Fibroblast of pulmonary artery (primary cell): Measurements from ENCODE around the gene PIPOX.

Source experiments
- DNase-seq: peaks from one replicate; pipeline ENCODE4 v3.0.0-alpha.2; 2010; ENCODE audit warnings: low read depth
- H3K4me3 ChIP-seq: replicated peaks from 2 replicates; pipeline ENCODE4 v1.5.1; 2011; ENCODE audit warnings: low read depth, mild to moderate bottlenecking, control low read depth, low read length, moderate library complexity
- TF ChIP-seq, protein P1 (sequence below): IDR thresholded peaks from 2 replicates; pipeline ENCODE4 v1.5.1; 2011; ENCODE audit warnings: mild to moderate bottlenecking, control low read depth, low read length, inconsistent platforms; ENCODE audit errors: missing control alignments

PIPOX gene

DNA sequence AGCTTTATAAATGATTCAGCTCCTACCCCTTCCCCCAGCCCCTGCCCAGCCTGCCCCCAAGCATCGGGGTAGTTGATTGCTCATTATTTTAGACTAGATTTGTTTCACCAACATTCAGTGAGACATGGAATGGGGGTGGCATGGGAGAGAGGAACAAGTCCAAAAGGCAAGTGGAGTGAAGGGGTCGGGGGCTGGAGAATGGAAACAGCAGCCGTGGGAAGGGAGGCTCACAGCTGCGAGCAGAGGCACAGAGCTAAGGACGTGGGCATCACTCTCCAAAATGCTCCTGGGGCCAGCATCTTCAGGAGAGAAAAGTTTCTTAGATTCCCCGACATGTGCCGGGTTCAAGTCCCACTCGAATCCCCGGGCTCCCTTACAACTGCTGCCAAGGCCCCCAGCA lies 19.3 kb downstream of the PIPOX start:
- TF ChIP-seq, protein P1, sequence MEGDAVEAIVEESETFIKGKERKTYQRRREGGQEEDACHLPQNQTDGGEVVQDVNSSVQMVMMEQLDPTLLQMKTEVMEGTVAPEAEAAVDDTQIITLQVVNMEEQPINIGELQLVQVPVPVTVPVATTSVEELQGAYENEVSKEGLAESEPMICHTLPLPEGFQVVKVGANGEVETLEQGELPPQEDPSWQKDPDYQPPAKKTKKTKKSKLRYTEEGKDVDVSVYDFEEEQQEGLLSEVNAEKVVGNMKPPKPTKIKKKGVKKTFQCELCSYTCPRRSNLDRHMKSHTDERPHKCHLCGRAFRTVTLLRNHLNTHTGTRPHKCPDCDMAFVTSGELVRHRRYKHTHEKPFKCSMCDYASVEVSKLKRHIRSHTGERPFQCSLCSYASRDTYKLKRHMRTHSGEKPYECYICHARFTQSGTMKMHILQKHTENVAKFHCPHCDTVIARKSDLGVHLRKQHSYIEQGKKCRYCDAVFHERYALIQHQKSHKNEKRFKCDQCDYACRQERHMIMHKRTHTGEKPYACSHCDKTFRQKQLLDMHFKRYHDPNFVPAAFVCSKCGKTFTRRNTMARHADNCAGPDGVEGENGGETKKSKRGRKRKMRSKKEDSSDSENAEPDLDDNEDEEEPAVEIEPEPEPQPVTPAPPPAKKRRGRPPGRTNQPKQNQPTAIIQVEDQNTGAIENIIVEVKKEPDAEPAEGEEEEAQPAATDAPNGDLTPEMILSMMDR, result no peak
- no peak for DNase-seq

DNA sequence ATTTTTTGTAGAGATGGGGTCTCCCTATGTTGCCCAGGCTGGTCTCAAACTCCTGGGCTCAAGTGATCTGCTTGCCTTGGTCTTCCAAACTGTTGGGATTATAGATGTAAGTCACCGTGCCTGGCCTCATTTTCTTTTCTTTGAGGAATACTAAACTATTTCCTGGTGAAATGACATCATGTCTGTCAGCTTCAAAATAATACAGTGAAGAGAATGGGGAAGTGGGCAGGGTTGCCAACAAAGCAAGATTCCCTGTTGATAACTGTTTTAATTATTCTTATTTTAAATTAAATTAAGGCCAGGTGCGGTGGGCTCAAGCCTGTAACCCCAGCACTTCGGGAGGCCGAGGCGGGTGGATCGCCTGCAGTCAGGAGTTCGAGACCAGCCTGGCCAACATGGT lies 21.1 kb downstream of the PIPOX start:
- TF ChIP-seq, protein P1, result no peak
- no peak overlapping the region for H3K4me3 ChIP-seq
- no peak for DNase-seq

More for the DNA sequence above, 19.3 kb downstream of the PIPOX start:
- H3K4me3 ChIP-seq, result no peak overlapping the region

DNA sequence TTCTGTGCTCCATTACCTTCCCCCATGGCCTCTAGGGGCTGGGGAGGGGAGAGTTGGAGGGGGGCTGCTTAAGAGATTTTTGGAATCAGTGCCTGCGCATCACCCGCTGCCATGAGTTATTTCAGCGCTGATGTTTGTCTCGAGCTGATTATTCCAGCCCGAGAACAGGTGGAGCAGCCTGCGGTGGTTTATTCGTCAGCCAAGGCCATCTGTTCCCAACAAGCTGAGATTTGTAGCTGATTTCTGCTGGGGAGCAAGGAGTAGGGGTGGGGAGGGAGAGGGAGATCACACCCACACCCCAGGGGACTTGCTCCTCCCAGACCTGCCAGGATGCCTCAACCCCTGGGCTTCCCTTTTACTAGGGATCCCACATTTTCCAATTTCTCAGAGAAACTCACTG lies 23.1 kb downstream of the PIPOX start:
- TF ChIP-seq, protein P1, result no peak
- DNase-seq, result no peak
- H3K4me3 ChIP-seq, result no peak overlapping the region

DNA sequence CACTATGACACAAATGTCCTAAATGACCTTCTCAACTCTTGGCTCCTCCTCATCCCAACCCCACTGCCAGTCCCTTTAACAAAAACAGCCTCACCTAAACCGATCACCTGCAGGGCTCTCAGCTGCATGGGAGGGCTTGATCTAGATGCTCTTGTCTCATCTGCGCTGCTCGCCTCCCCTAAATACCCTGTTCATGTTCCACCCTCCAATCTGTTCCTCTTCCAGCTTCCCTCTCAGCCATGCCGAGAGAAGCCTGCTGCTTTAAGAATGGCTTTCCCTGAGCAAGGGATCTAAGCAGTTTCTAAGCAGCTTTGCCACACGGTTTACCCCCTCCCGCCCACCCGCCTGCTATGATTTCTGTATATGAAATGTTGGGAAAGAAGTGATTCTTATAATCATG lies 23.7 kb downstream of the PIPOX start:
- DNase-seq, result no peak
- TF ChIP-seq, protein P1, result no peak

DNA sequence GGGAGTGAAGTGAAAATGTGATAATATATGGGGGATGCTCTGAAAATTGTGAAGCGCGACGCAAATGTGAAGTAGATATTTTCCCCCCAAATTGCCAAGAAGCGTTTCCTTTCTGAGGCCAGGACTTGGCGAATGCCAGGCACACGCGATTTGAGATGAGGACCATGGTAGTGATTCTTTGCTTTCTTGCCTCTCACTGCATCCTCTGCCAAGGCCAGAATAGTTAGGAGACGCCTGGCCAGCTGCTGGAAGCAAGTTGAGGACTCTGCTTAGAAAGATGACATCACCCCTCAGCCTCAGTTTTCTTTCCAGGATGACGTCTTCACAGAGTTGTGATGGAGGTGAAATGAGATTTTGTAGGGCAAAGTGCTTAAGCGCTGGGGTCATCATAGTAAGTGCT lies 25.9 kb downstream of the PIPOX start:
- DNase-seq, result no peak
- H3K4me3 ChIP-seq, result no peak overlapping the region
- TF ChIP-seq, protein P1, result no peak

More for the DNA sequence above, 23.7 kb downstream of the PIPOX start:
- no peak overlapping the region for H3K4me3 ChIP-seq

DNA sequence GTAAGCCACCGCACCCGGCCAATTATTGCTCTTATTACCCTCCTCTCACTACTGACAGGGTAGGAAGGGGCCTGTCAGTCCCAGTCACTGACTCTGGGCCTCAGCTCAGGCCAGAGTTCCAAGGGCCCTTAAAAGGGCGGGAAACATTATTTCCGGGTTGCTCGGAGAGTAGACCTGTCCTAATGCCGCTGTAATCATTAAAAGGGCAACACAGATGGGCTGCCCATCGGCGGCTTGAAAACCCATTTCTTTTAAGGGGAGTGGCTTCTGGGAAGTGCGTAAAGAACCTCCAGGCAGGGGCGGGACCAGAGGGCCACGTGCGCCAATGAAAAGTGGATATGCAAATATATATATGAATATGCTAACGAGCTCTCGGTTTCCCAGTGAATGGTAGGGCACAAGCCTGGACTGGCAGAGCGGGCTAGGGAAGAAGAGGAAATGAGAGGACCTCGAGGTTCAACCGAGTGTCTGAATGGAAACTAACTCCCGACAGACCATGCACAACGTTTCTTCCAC lies 26.6 kb downstream of the PIPOX start:
- no peak for DNase-seq
- TF ChIP-seq, protein P1, result no peak
- no peak overlapping the region for H3K4me3 ChIP-seq

DNA sequence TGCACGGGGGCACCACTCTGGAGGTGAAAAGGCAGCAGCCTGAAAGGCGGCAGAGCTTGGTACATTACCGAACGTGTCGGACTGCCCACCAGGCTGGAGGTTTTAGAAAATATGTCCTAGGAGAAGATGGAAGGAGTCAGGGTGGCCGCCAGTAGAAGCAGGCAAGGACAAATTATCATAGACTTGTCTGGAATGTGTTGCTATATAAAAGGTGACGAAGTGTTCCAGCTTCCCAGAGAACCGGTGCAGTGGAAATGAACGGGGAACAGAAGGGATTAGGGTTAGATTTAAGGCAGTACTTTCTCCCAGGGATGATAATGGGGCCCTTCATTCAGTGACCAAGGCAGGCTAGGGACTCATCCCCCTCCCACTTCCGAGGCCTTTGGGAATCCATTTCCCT lies 27.4 kb downstream of the PIPOX start:
- no peak for DNase-seq
- TF ChIP-seq, protein P1, result no peak
- no peak overlapping the region for H3K4me3 ChIP-seq
